HEK293 (cell line): ENCODE measurements around the gene CASKIN1.

Experiments used
- CTCF ChIA-PET: fragments of 350-600 bp; formaldehyde crosslinking; extraction: SDS; loops from one replicate; lab custom pipeline; 2021; ENCODE audit warnings: antibody characterized with exemption; lab: Yijun Ruan, JAX
- POLR2A ChIA-PET: fragments of 300-600 bp; formaldehyde crosslinking; extraction: SDS; loops from one replicate; lab custom pipeline; 2020; ENCODE audit warnings: antibody characterized with exemption, inconsistent platforms; lab: Yijun Ruan, JAX
- H3K27ac ChIP-seq: fragments of 200-500 bp; sonication (Bioruptor generic); 2 replicates; pipeline ENCODE4 v1.5.1; 2014; ENCODE audit warnings: low read depth, low read length, control low read depth, inconsistent platforms; ENCODE audit errors: extremely low read depth
- H3K36me3 ChIP-seq, 2 experiments: fragments of 200-500 bp in 1 of 2; sonication (Bioruptor generic) in 1 of 2; 1 replicate in 1 of 2; 2 replicates in 1 of 2; pipeline ENCODE4 v1.5.1; 2014 to 2017; ENCODE audit warnings: inconsistent platforms in 2 of 2, low read length in 2 of 2; ENCODE audit not compliant: control insufficient read depth in 2 of 2, insufficient read depth in 1 of 2
- H3K4me1 ChIP-seq: fragments of 200-500 bp; sonication (Bioruptor generic); 2 replicates; pipeline ENCODE4 v1.5.1; 2014; ENCODE audit warnings: mild to moderate bottlenecking, low read length, inconsistent platforms; ENCODE audit not compliant: control insufficient read depth, insufficient read depth
- H3K4me3 ChIP-seq: 2 replicates; pipeline ENCODE4 v1.5.1; 2011; ENCODE audit warnings: low read depth, mild to moderate bottlenecking, control low read depth, low read length, moderate library complexity
- H3K9me3 ChIP-seq: fragments of 200-500 bp; sonication (Bioruptor generic); 2 replicates; pipeline ENCODE4 v1.5.1; 2014; ENCODE audit warnings: low read depth, low read length, inconsistent platforms; ENCODE audit not compliant: control insufficient read depth, insufficient read depth
- BCL11B ChIP-seq: fragments of 450-650 bp; formaldehyde crosslinking; IDR thresholded peaks from 2 replicates; pipeline ENCODE4 v1.5.1; 2016; ENCODE audit warnings: low read depth, missing biosample characterization, missing genetic modification characterization
- EGR2 ChIP-seq: fragments of 450-650 bp; formaldehyde crosslinking; IDR thresholded peaks from 2 replicates; pipeline ENCODE4 v1.5.1; 2016; ENCODE audit warnings: low read depth, missing biosample characterization, missing genetic modification characterization
- FEZF1 ChIP-seq: fragments of 450-650 bp; formaldehyde crosslinking; IDR thresholded peaks from 2 replicates; pipeline ENCODE4 v1.5.1; 2016; ENCODE audit warnings: missing biosample characterization, missing genetic modification characterization
- GLIS1 ChIP-seq: fragments of 450-650 bp; formaldehyde crosslinking; IDR thresholded peaks from 2 replicates; pipeline ENCODE4 v1.5.1; 2016; ENCODE audit warnings: missing biosample characterization, missing genetic modification characterization
- GLIS2 ChIP-seq: fragments of 450-650 bp; formaldehyde crosslinking; IDR thresholded peaks from 2 replicates; pipeline ENCODE4 v1.5.1; 2016; ENCODE audit warnings: missing biosample characterization, missing genetic modification characterization
- PRDM2 ChIP-seq: fragments of 450-650 bp; formaldehyde crosslinking; IDR thresholded peaks from 2 replicates; pipeline ENCODE4 v1.5.1; 2016; ENCODE audit warnings: missing biosample characterization, missing genetic modification characterization, borderline replicate concordance
- TRIM28 ChIP-seq: IDR thresholded peaks from 2 replicates; pipeline ENCODE4 v1.6.1; 2011; ENCODE audit warnings: low read length, control low read depth, borderline replicate concordance
- YY2 ChIP-seq: fragments of 450-650 bp; formaldehyde crosslinking; IDR thresholded peaks from 2 replicates; pipeline ENCODE4 v1.5.1; 2016; ENCODE audit warnings: missing biosample characterization, missing genetic modification characterization
- ZBTB21 ChIP-seq: fragments of 450-650 bp; formaldehyde crosslinking; IDR thresholded peaks from 2 replicates; pipeline ENCODE4 v1.5.1; 2017; ENCODE audit warnings: missing biosample characterization, missing genetic modification characterization
- ZFP37 ChIP-seq: fragments of 450-650 bp; formaldehyde crosslinking; IDR thresholded peaks from 2 replicates; pipeline ENCODE4 v1.5.1; 2016; ENCODE audit warnings: missing biosample characterization, missing genetic modification characterization
- ZNF140 ChIP-seq: fragments of 450-650 bp; formaldehyde crosslinking; IDR thresholded peaks from 2 replicates; pipeline ENCODE4 v1.5.1; 2016; ENCODE audit warnings: missing biosample characterization, missing genetic modification characterization
- ZNF324 ChIP-seq: fragments of 450-650 bp; formaldehyde crosslinking; IDR thresholded peaks from 2 replicates; pipeline ENCODE4 v1.5.1; 2016; ENCODE audit warnings: missing biosample characterization, missing genetic modification characterization
- ZNF366 ChIP-seq: fragments of 450-650 bp; formaldehyde crosslinking; conservative IDR thresholded peaks from 2 replicates; pipeline ENCODE4 v1.5.1; 2016; ENCODE audit warnings: missing biosample characterization, missing genetic modification characterization
- ZNF449 ChIP-seq: fragments of 450-650 bp; formaldehyde crosslinking; IDR thresholded peaks from 2 replicates; pipeline ENCODE4 v1.5.1; 2017; ENCODE audit warnings: missing biosample characterization, mild to moderate bottlenecking, missing genetic modification characterization, moderate library complexity
- ZNF530 ChIP-seq: fragments of 450-650 bp; formaldehyde crosslinking; IDR thresholded peaks from 2 replicates; pipeline ENCODE4 v1.5.1; 2016; ENCODE audit warnings: low read depth, missing biosample characterization, missing genetic modification characterization
- ZNF549 ChIP-seq: fragments of 450-650 bp; IDR thresholded peaks from 2 replicates; pipeline ENCODE4 v1.5.1; 2018; ENCODE audit warnings: missing biosample characterization, missing genetic modification characterization, mild to moderate bottlenecking, inconsistent platforms, moderate library complexity
- ZNF654 ChIP-seq: fragments of 450-650 bp; formaldehyde crosslinking; IDR thresholded peaks from 2 replicates; pipeline ENCODE4 v1.5.1; 2016; ENCODE audit warnings: low read depth, missing biosample characterization, missing genetic modification characterization
- ZNF677 ChIP-seq: fragments of 450-650 bp; IDR thresholded peaks from 2 replicates; pipeline ENCODE4 v1.5.0; 2018; ENCODE audit warnings: missing biosample characterization, mild to moderate bottlenecking, missing genetic modification characterization, moderate library complexity
- ZNF843 ChIP-seq: fragments of 450-650 bp; formaldehyde crosslinking; IDR thresholded peaks from 2 replicates; pipeline ENCODE4 v1.5.1; 2016; ENCODE audit warnings: missing biosample characterization, missing genetic modification characterization

CASKIN1 gene

GRCh38 chr16:2170587-2171435, 25.6 kb downstream of the CASKIN1 start:
- POLR2A ChIA-PET, result interaction anchor here (3.2 kb wide), 1 partner anchor 16 kb away, joined by 18 read pairs; the partner anchor contains the start of gene TRAF7
- no peak overlapping the region for H3K4me3 ChIP-seq
- no peak for TF ChIP-seq YY2 (tag by site-specific recombination)
- TF ChIP-seq ZNF530 (tag by site-specific recombination), result no peak
- TF ChIP-seq GLIS1 (tag by site-specific recombination), result no peak
- no peak for TF ChIP-seq ZNF843 (tag by site-specific recombination)
- TF ChIP-seq GLIS2 (tag by site-specific recombination), result no peak
- TF ChIP-seq ZFP37 (tag by site-specific recombination), result no peak
- TF ChIP-seq ZBTB21, result no peak
- TF ChIP-seq ZNF366 (tag by site-specific recombination), result no peak
- TF ChIP-seq ZNF449 (tag by site-specific recombination), result no peak
- TF ChIP-seq BCL11B (tag by site-specific recombination), result no peak
- no peak for TF ChIP-seq ZNF140
- no peak for TF ChIP-seq TRIM28
- TF ChIP-seq EGR2, result no peak
- TF ChIP-seq ZNF549 (tag by site-specific recombination), result no peak
- no peak for TF ChIP-seq FEZF1
- no peak for TF ChIP-seq ZNF654 (tag by site-specific recombination)
- TF ChIP-seq PRDM2, result no peak
- no peak for TF ChIP-seq ZNF677 (tag by site-specific recombination)
- no peak for TF ChIP-seq ZNF324 (tag by site-specific recombination)
- peaks cover 0 to 65% of the 10 kb centered on the region in 2 experiments; a peak in 2 of 3 replicates for H3K36me3 ChIP-seq
- CTCF ChIA-PET, result interaction anchor here (1.0 kb wide), 1 partner anchor 12 kb away, joined by 3 read pairs; no protein-coding TSS in a partner anchor
- no peak overlapping the region for H3K27ac ChIP-seq
- no peaks in the 10 kb centered on the region for H3K9me3 ChIP-seq
- no peaks in the 10 kb centered on the region for H3K4me1 ChIP-seq
